NCI-H748 (cell line): ENCODE results near the gene SLC45A1.

Experiments used
- DNase-seq: peaks from one replicate; lab custom pipeline; 2025; ENCODE audit not compliant: unreplicated experiment; lab: John Stamatoyannopoulos, UW

SLC45A1 gene

DNA sequence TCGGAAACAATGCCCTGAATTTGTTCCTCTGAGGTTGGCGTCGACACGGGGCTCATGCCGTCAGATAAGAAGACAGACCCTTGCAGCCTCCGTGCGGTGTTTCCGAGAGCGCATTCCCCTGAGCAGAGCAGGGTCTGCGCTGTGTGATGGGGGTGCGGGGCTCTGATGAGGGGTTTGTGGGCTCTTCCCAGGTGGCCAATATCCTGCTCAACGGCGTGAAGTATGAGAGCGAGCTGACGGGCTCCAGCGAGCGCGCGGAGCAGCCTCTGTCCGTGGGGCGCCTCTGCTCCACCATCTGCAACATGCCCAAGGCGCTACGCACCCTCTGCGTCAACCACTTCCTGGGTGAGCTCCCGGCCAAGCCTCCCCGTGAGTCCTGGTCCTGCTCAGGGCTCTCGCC lies 17.3 kb downstream of the SLC45A1 start:
- no peak for DNase-seq

DNA sequence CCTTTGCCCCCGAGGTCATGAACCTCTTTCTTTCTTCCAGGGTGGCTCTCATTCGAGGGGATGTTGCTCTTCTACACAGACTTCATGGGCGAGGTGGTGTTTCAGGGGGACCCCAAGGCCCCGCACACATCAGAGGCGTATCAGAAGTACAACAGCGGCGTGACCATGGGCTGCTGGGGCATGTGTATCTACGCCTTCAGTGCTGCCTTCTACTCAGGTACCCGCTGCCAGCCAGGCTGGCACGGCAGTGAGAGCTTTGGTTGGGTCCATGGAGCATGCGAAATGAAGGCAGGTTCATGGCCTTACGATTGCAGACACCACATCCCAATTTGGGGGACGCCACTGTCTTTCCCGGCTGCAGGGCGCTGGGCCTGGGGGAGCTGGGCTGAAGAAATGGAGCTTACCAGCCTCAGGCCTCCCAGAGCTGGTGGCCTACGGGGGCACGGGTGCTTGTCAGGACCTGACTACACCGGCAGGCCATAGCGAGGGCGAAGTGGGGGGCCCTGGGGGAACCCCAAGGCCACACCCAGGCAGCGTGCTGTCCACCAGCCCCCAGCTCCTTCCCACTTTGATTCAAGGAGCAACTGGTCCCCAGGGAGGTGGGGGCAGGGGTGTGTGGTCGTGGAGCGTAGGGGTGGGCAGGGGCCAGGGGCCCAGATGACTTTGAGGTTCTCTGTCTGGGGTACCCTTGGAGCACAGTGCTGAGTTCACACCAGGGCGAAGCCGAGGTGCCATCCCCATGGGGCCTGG lies 20.0 kb downstream of the SLC45A1 start:
- no peak for DNase-seq

DNA sequence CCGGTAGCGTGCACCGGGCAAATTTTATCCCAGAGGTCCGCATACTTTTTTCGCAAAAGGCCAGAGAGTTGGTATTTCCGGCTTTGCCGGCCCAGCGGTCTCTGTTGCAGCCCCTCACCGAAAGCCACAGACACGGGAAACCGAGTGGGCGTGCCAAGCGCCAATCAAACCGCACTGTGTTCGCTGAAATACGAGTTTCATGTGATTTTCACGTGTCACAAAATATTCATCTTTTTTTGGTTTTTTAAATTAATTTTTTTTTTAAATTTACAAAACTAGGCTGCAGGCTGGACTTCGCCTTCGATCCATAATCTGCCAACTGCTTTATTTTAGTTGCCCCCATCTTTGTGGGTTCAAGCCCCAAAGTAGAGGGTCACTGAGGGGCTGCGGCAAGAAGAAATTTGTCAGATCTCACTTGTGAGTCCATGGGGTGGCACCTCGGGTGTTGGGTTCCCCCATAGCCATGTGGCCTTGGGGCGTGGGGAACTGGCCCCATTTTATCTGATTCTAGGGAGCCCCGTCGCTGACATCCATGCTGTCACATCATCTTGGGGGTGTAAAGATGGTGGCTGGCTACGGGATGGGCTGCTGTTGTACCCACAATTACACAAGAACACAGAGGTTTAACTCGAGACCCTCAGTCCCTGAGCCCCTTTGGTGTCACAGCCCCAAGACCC lies 20.8 kb downstream of the SLC45A1 start:
- no peak for DNase-seq

DNA sequence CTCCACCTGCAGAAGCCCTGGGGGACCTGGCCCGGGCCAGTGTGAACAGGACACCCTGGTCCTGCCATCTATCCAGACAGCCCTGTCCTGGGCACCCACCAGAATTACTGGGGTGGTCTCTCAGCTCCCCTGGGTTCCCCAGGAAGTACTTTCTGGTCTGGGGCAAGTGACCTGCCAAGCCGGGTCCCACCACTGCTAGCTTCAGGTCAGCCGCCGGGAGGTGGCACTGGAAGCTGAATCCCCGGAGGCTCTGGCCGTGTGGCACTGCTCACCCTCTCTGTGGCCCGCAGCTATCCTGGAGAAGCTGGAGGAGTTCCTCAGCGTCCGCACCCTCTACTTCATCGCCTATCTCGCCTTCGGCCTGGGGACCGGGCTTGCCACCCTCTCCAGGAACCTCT lies 21.3 kb downstream of the SLC45A1 start:
- no peak for DNase-seq

DNA sequence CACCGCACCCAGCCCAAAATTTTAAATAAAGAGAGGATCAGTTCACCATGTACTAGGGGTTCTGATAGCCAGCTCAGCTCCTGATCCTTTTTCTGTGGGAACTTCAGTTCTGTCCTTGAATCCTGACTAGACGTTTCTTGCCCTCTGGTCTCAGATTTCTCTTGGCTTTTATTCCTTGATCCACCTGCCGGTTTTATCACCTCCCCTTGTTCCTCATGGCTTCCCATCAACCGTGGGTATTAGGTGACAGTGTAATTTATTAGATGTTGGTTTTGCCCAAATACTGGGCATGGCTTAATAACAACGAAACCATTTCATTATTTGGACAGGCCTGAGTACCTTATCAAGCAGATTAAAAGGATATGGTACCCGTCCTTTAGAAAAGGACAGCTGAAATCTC lies 22.5 kb downstream of the SLC45A1 start:
- DNase-seq: no peak

DNA sequence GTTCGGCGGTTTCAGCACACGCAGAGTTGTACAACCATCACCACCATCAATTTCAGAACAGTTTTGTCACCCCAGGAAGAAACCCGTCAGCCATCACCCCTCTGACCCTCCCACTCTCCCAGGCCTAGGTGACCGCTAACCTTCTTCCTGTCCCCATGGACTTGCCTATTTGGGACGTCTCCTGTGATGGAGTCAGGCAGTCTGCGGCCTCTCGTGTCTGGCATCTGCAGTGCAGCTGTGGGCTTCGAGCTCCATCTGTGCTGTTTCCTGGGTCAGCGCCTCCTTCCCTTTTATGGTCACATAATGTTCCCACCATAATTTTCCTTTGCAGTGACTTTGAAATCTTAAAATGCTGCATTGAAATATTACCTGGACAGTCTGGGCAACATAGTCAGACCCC lies 24.4 kb downstream of the SLC45A1 start:
- DNase-seq: no peak

DNA sequence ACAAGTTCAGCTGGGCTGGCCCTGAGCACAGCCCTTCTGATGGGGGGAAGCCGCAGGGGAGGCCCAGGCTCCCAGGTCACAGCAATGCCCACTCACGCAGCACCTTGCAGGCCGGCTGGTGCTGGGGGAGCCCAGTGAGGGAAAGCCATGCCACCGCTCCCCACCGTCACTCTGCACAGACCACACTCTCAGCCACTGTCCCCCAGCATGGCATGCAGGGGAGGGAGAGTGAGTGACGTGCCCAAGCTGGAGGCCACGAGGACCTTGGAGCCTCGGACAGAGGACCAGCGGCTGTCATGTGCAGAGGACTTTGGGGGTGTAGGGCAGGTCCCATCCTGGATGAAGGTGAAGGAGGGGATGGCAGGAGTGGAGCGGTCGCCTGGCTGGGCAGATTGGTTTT lies 25.1 kb downstream of the SLC45A1 start:
- no peak for DNase-seq

DNA sequence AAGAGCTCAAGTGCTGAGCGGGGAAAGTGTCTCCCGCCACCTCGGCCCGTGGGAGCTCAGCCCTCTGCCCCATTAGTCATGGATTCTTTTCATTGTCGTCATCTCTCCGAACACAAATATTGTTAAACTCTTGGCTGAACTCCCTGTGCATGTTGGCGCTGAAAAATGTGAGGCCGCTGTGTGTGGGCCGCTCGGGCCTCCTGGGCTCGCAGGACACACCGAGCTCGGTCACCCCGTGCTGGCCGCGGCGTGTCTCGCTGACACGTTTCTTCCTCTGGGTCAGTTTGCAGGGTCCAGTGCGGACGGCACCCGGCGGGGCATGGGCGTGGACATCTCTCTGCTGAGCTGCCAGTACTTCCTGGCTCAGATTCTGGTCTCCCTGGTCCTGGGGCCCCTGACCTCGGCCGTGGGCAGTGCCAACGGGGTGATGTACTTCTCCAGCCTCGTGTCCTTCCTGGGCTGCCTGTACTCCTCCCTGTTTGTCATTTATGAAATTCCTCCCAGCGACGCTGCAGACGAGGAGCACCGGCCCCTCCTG lies 25.6 kb downstream of the SLC45A1 start:
- DNase-seq: no peak

DNA sequence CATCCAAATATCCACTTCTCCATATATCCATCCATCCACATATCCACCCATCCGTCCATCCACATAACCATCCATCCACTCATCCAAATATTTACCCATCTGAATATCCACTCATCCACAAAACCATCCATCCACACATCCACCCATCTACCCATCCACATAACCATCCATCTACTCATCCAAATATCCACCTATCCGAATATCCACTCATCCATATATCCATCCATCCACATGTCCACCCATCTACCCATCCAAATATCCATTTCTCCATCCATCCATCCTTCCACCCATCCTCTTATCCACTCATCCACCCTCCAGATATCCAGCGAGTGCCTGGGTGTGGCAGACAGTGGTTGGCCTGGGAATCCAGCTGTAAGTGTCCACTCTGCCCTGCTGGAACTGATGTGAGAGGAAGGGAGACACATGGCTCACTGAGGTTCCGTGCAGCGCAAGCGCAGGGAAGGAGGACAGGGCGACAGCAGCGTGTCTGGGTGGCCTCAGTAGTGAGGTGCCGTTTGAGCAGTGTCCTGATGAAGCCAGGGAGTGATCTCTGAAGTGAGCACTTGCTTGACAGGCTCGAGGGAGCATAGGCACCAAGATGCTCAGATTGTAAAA lies 27.1 kb downstream of the SLC45A1 start:
- no peak for DNase-seq

DNA sequence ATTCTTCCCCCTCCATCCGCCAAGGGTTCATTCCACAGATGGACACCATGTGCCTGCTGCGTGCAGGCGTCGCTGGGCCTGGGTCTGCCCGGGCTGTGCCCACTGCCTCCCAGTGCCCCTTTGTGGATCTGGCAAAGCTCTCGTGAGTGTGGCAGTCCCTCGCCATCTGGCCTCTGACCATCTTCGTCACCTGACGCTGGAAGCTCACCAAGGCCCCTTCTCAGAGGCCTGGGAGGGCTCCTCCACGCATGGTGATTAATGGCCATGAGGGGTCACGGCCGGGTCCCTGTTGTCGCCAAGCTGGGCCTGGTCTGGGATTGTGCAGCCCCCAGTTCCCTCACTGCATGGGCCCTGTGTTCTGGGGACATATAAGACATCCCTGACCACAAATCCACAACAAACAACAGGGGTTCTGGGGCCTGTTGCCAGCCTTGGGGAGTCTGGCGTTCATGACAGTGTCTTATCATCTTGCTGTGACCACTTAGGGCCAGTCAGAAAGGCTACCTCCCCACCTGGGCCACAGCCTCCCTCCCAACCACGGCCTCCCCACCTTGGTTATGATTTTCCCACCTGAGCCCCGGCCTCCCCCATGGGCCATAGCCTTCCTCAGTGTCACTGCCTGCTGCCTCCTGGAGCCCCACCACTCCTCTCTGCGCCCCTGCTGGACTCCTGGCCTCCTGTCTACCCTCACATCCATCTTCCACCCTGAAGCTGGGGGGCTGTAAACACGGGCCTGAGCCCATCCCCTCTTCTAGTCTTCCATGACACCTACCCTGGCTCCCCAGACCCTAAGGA lies 27.9 kb downstream of the SLC45A1 start:
- DNase-seq: no peak

DNA sequence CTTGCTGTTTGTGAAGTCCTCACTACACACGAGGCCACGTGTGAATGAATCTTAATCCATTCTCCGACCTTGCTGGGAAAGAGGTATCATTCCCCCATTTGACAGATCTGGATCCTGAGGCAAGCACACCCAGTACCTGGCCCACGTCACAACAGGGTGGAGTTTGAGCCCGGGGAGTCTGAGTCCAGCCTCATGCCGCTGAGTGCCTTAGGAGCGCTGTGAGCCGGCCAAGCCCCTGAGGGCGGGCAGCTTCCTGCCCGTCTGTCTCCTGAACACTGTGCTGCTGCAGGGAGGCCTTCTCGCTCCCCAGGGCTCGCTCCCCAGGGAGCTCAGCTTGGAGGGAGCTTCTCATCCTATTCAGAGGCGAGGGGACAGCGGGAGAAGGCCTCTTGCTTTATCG lies 29.7 kb downstream of the SLC45A1 start:
- DNase-seq: no peak

DNA sequence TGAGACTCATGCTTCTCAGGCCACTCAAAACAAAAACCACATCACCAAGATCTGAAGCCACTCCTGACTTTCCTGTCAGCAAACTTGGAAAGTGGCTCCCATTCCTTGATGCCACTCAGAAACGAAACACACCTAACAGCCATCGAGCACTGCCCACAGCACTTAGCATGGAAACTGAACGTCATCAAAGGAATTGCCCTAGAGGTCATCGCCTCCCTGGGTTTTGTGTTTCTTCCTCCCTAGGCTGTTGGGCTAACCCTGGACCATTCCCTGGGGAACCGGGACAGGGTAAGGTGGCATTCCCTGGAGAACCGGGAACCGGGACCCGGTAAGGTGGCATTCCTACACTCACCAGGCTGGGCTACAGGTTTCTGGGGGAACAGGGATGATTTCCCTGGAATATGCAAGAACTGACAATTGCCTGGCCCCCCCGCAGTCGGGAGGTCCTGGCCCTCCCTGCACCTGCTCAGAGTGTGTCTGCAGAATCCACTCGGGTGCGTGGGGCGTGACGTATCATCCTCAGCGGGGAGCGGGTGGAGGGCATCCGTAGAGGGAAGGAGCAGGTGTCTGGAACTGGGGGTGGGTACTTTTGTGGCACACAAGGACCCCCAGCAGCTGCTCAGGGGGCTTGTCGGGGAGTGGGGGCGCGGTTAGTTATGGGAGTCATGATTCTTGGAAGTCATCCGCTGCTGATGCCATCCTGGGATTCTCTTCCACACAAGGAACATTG lies 30.3 kb downstream of the SLC45A1 start:
- DNase-seq: no peak

DNA sequence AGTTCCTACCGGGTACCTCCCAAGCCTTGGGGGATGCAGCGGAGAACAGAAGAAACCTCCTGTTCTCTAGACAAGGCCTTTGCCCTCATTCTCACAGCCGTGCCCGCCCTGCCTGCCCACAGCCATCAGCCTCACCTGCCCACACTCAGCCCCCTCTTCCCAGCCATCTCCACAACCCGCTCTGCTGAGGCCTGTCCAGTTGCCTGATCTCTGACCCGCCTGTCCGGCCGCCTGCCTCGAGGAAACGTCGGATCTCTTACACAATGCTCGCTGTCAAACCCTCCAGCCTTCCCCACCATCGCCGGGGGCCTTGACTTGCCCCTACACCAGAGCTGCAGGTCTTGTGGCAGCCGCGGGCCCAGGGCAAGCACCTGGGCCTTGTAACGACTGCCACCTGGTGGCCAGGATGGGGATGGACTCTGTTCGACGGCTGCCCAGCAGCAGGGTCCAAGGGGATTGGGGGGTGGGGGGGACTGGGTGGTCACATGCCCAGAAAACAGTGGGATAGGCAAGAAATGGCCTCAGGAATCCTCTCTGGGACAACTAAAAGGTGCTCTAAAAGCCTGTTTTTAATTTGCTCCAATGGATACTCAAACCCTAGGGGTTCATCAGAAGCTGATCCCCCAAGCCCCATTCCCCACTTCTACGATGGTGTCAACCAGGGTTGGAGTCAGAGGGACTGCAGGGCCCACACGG lies 31.0 kb downstream of the SLC45A1 start:
- DNase-seq: peak; percentile 57

DNA sequence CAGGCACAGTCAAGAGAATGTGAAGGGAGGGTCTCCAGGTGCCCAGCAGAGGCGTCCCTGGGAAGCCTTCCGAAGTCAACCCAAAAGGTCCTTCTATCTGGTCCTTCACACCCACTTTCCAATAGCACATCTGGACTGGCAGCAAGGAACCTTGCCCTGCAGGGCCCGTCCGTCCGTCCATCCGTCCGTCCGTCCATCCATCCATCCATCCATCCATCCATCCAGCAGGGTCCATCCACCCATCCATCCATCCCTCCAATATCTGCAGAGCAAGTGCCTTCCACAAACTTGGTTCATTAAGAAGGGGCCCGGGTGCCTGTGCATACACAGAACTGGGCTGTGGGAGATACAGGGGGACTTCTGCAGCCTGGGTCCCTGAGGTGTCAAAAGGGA lies 31.6 kb downstream of the SLC45A1 start:
- DNase-seq: no peak

DNA sequence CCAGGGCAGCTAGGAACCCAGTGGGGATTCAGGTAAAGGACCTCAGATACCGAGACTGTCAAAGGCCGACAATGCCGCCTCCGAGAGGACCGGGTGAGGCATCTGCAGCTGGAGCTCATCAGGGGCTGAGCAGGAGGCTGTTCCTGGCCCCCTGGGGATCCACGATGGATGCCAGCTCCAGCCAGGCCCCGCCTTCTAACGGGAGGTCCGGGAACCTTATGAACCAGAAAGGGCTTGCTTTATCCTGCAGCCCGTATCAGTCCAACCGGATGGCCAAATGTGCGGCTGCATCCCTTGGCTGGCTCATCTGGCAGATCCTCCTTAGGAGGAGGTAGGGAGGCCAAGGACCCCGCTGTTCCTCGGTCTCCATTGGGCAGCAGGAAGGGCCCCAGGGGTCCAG lies 32.0 kb downstream of the SLC45A1 start:
- peak; percentile 5 for DNase-seq

DNA sequence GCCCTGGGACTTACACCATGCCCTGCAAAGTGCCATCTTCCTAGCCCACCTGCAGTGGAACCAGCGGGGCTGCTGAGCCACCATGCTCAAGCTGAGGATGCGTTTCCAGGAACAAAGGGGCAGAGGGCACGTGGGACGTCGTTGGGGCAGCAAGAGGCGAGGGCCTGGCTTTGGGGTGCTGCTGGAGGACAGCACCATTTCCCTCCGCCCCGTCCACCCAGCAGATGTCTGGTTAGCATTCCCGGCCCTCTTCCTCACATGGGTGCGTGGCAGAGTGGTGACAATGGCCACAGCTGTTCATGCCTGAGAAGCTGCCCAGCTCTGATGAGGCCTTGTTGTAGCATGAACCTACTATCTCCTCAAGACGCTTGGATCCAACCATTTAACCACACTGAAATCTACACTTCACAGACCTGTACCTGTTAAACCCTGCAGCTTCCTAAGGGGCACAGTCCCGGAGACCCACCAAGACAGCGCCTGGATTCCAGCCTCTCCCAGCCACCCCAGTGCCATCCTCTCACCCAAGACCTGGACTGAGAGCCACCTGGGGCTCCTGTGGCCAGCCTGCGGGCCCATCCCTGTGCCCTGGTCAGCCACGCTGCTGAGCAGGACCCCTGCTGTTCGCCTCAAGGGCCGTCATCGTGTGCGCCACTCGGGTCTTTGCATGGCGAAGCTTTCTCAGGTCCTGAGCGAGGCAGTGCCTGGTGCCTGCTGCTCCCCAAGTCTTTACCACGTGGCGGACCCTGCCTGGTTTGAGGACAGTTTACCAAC lies 33.2 kb downstream of the SLC45A1 start:
- DNase-seq: no peak

DNA sequence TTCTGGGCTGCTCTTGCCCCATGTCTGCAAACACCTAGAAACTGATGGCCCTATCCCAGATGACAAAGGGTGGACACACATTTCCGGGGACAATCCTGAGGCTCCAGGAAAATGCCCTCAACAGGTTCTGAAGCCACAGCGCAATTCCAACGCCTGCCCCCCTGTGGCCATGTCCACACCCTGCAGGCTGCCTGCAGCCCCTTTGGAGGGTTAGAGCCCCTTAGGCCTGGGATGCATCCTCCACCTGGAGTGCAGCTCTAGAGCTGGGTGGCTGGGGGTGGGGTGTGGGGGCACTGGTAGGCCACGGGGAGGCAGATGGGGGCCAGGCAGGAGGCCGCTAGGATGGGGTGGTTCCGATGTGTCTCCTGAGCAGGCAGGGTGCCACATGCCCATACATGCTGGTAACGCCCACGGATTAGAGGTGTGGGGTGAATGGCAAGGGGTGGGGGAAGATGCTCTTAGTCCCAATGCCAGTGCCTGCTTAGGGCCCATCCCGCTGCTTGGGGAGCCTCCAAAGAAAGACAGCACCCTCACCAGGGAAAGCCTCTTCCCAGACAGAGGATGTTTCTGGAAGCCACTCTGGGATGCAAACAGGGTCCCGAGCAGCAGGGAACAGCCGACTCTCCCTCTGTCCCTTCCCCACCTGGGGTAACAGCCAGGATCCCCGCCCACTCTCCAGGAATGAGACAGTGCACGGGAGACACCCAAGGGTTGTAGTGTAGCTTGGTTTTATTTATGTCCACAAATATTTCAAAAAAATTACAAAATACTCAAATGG lies 34.0 kb downstream of the SLC45A1 start:
- peak; percentile 4 for DNase-seq

DNA sequence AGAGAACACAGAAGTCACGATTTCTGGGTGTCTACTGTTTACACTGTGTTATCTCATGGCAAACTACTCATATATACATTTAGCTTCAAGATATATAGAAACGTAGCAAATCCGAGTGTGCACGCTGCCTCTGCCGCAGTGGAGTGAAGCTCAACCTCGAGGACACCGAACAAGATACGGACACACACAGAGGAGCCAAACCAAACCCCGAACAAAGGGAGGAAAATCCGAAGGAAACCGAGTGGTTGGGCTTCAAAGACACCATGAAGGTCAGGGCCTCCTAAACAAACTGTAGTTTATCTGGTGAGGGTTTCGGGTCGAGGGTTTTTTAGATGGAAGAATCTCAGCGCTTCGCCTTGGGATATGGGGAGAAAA lies 34.5 kb downstream of the SLC45A1 start:
- DNase-seq: no peak
